ENCODE results near the gene UNG.

- TF ChIP-seq CTCF (IDR thresholded peaks at IDR 0.05) (no peak), POLR2A (IDR thresholded peaks at IDR 0.05) (no peak), EP300 (IDR thresholded peaks at IDR 0.05) (no peak), POLR2AphosphoS5 (IDR thresholded peaks at IDR 0.05) (no peak)
Observed at GRCh38 chr12:109130297-109131153, 33.1 kb downstream of the UNG start.

Data from suprapubic skin (tissue), 4 donors.